Adrenal gland (tissue), 5 donors: ENCODE measurements around the gene STAT6.

Experiments used
- CTCF ChIP-seq, 6 experiments: fragments of 450-650 bp in 4 of 6; fragments of 200-600 bp in 2 of 6; sonication (generic) in 1 of 6; IDR thresholded peaks; 1 replicate in 5 of 6; 2 replicates in 1 of 6; pipeline versions ENCODE4 v1.5.1 to v1.8.0; 2016 to 2021; ENCODE audit warnings: antibody characterized with exemption in 6 of 6, mild to moderate bottlenecking in 2 of 6, moderate library complexity in 1 of 6
- POLR2A ChIP-seq, 2 donors: fragments of 450-650 bp; IDR thresholded peaks; one replicate each; pipeline ENCODE4 v1.6.1; 2017; ENCODE audit warnings: antibody characterized with exemption in 2 of 2, mild to moderate bottlenecking in 2 of 2, moderate library complexity in 1 of 2
- donor health status: DM: no; HTN: no; CAD: no.

- no peak for TF ChIP-seq POLR2A (IDR thresholded peaks at IDR 0.05)
- no peak for TF ChIP-seq CTCF (IDR thresholded peaks at IDR 0.05)
These were observed 18.7 kb downstream of the STAT6 start for GRCh38 chr12:57092529-57092862.
